NCI-H2107 (cell line): Measurements from ENCODE around the gene CDH23.

ENCODE experiments used
- DNase-seq: peaks from one replicate; lab custom pipeline; 2025; lab: John Stamatoyannopoulos, UW

The CDH23 gene

GRCh38 chr10:71640607-71641006 lies 243.9 kb downstream of the CDH23 start:
- DNase-seq, result no peak

- no peak for DNase-seq
Observed at GRCh38 chr10:71641449-71641848, 244.7 kb downstream of the CDH23 start.

GRCh38 chr10:71641986-71642385 lies 245.3 kb downstream of the CDH23 start:
- no peak for DNase-seq

GRCh38 chr10:71643904-71644303 lies 247.2 kb downstream of the CDH23 start:
- DNase-seq, result no peak

GRCh38 chr10:71644307-71645180 lies 247.8 kb downstream of the CDH23 start:
- DNase-seq, result no peak

- no peak for DNase-seq
Observed at GRCh38 chr10:71645185-71645584, 248.5 kb downstream of the CDH23 start.

GRCh38 chr10:71646037-71646436 lies 249.3 kb downstream of the CDH23 start:
- DNase-seq, result no peak

GRCh38 chr10:71646592-71647292 lies 250.0 kb downstream of the CDH23 start:
- DNase-seq, result no peak

GRCh38 chr10:71647526-71648253 lies 251.0 kb downstream of the CDH23 start:
- DNase-seq, result no peak

- DNase-seq, result no peak
Observed at GRCh38 chr10:71648254-71648932, 251.7 kb downstream of the CDH23 start.

- DNase-seq, result no peak
Observed at GRCh38 chr10:71648933-71649320, 252.2 kb downstream of the CDH23 start.

- DNase-seq, result no peak
Observed at GRCh38 chr10:71649631-71650030, 252.9 kb downstream of the CDH23 start.

GRCh38 chr10:71650397-71650796 lies 253.7 kb downstream of the CDH23 start:
- DNase-seq, result no peak

- DNase-seq, result no peak
Observed at GRCh38 chr10:71651428-71651827, 254.7 kb downstream of the CDH23 start.

GRCh38 chr10:71651928-71652327 lies 255.2 kb downstream of the CDH23 start:
- DNase-seq, result no peak

- no peak for DNase-seq
Observed at GRCh38 chr10:71653044-71653443, 256.3 kb downstream of the CDH23 start.

- no peak for DNase-seq
Observed at GRCh38 chr10:71656220-71656619, 259.5 kb downstream of the CDH23 start.

GRCh38 chr10:71657604-71658466 lies 261.1 kb downstream of the CDH23 start:
- DNase-seq, result no peak

- DNase-seq, result no peak
Observed at GRCh38 chr10:71658467-71658745, 261.7 kb downstream of the CDH23 start.

GRCh38 chr10:71659111-71659634 lies 262.5 kb downstream of the CDH23 start:
- DNase-seq, result no peak

- no peak for DNase-seq
Observed at GRCh38 chr10:71659737-71660136, 263.0 kb downstream of the CDH23 start.
